ENCODE data around the gene PKNOX2.

PKNOX2 gene

DNA sequence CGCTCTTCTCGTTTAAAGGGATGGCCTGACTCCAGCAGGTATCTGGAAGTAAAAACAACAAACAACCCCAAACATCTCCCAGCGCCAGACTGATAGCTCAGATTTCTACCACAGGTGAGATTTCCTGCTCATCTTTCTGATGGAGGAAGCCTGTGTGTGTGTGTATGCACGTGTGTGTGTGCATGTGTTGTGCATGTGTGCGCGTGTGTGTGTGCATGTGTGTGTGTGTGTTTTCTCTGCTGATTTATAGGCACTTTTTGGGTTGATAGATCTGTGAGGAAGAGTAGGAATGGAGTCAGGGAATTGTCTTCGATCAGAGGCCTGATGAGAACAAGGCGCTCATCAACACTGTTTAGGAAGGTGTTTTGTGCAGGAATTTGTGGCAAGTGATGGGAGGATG, 103.0 kb downstream of the PKNOX2 start:
- no peak for DNase-seq

DNA sequence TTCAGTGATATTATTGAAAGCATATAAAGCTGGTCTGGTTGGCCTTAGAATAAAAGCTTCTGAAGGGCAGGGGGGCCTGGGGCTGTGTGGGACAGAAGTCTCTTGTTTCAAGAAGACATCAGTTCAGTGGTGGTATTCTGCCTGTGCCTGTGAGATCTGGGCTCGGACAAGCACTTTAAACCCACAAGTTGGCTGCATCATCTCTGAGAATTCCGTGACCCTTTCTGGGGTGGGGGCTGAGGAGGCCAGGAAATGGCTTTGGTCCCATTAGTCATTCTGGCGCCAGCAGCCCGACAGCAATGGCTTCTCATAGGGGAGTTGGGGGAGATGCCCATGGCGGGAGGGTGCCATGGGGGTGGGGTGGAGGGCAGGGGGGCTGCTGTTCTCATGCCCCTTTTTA, 104.1 kb downstream of the PKNOX2 start:
- DNase-seq, result no peak

- no peak for DNase-seq
These were observed 105.6 kb downstream of the PKNOX2 start for GRCh38 chr11:125270106-125270505.

GRCh38 chr11:125270711-125271110, 106.2 kb downstream of the PKNOX2 start:
- no peak for DNase-seq

- DNase-seq, result no peak
These were observed 107.0 kb downstream of the PKNOX2 start for GRCh38 chr11:125271483-125272091.

- no peak for DNase-seq
These were observed 107.5 kb downstream of the PKNOX2 start for GRCh38 chr11:125272092-125272491.

DNA sequence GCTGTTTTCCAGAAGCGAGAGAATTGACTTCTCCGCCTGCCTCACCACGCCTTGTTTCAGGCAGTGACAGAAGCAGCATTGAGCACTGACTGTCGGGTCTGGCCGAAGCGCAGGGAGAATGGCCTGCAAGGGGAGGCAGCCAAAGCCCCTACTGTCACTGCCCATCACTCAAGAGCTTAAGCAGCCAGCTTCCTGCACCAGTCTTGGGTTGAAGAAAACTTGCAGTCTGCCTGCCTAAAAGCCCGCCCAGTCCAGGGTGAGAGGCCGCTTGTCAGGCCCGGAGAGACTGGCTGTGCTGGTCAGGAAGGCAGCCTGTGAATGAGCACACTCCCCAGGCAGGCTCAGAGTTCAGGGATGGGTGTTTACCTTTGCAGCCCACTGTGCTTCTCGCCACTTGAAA, 108.3 kb downstream of the PKNOX2 start:
- DNase-seq, result no peak

DNA sequence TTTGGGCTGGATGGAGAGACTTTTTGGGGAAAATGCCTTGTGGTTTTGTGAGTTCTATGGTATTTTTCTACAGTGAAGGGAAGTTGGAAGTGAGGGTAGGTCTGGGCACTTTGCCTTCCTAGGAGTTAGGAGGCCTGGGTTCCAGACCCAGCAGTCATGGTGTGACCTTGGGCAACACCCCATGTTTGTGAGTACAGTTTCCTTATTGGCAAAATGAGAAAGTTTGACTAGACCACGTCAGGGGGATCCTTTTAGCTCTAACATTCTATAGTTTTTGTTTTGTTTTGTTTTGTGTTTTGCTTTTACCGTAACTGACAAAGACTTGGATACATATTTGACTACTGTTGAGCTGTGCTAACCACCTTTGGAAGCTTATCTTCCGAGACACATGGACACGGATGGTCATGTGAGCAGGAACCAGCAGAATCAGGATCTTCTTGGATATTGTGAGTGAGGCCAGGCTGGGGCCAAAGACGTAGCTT, 109.0 kb downstream of the PKNOX2 start:
- no peak for DNase-seq

DNA sequence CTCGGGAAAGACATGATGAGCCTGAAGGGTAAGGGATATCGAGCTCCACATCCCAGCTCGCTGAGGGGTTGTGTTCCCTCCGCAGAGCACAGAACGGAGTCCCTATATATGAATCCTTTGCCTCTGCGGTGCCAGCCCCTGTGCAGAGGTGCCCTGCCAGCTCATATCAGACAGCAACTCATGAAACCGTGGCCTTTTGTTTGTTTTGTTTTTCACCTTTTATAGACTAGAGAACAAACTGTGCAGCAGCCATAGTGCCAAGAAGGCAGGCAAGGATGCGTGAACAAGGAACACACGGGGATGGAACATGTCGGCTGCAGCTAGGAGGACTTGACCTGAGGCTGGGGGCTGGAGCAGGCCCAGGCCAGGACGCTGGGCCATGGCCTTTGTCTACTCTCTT, 109.8 kb downstream of the PKNOX2 start:
- no peak for DNase-seq

GRCh38 chr11:125274774-125275173, 110.2 kb downstream of the PKNOX2 start:
- DNase-seq, result no peak

GRCh38 chr11:125275905-125276618, 111.5 kb downstream of the PKNOX2 start:
- DNase-seq, result no peak

DNA sequence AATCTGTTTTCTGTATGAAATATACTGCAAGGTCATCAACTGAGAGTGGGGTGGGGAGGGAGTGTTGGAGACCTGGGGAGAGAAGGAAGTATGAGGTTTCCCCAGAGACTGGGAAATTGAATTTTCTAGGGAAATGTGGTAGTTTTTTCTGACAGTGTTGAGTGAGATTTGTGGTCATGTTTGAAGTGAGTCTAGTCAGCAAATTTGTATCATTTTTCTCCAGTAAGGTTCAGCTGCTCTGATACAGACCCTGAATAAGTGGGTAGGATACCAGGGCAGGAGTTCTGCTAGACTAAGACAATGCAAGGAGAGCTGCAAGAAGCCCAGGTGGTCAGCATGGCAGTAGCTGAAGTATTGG, 112.0 kb downstream of the PKNOX2 start:
- DNase-seq, result no peak

GRCh38 chr11:125279676-125280418, 115.3 kb downstream of the PKNOX2 start:
- DNase-seq, result no peak

GRCh38 chr11:125280646-125281045, 116.1 kb downstream of the PKNOX2 start:
- DNase-seq, result no peak

DNA sequence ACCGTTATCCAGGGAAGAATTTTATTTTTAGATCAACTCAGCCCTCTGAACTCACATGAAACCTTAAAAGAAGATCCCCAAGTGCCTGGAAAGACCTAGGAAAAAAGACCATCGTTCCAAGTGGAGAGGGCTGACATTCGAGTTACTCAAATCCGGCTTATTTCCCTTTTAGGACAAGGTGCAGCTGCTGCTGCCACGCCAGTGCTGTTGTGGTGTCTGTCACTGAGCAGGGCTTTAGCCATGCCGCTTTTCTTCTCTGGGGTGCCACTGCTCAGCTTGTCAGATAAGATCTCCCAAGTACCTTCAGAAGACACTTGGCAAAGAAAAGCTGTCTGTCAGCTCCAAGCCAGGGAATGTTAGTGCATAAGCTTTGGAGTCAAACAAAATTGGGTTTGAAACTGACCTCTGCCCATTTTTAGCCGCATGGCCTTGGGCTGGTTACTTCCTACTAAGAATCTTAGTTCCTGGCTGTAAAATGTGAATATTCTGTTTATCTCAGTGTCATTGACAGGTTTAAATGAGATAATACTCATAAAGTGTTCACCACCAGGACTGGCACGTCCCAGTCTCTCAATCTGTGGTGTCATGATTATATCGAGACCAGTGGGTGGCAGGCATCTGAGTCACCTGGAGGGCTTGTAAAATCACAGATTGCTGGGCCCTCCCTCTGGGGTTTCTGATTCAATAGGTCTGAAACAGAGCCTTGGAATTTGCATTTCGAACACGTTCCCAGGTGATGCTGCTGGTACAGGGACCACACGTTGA, 117.5 kb downstream of the PKNOX2 start:
- DNase-seq, result no peak

DNA sequence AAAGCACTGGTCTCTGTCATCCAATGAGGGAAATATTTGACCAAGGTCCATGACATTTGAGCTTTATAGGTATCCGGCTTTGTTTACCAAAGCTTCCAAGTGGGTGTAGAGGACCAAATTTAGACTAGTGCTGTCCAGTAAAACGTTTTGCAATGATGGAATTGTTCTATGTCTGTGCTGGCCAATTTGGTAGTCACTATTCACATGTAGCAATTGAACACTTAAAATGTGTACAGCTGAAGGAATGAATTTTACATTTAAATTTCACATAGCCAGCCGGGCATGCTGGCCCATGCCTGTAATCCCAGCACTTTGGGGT, 118.0 kb downstream of the PKNOX2 start:
- DNase-seq, result no peak

GRCh38 chr11:125284245-125284850, 119.8 kb downstream of the PKNOX2 start:
- DNase-seq, result no peak

DNA sequence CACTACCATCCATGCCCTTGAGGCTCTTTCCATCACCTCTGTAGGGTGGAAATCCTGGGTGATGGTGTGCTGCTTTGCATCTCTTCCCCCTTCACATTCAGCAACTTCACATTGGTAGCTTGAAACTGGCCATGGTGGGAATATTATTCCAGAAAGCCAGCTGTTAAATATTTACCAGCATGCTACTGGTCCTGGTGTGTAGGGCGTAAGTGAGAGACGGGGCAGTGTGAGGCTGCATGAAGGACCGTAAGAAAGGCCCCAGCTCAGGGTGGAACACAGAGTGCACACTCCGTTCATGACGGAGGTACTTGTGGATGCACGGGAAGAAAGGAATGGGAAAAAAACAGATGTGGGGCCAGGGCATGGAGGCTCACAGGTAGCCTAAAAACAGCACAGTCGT, 121.3 kb downstream of the PKNOX2 start:
- no peak for DNase-seq

DNA sequence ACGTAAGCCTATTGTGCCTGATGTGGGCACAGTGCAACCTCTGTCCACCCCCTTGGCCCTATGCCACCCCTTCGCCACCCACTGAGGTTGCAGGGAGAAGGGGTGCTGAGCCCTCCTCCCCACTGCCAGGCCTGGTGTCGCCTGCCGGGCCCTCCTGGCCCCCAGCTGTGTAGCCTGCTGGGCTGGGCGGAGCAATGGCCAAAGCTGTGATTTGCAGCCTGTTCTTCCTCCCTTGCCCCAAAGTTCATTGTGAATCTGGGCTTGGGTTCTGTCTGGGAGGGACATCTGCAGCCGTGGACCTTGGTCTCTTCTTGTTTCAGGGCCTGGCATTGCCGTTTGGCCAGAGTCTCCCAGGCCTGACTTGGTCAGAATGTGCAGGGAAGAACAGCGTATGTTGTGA, 121.9 kb downstream of the PKNOX2 start:
- no peak for DNase-seq

- DNase-seq, result no peak
These were observed 123.1 kb downstream of the PKNOX2 start for GRCh38 chr11:125287491-125288210.

DNA sequence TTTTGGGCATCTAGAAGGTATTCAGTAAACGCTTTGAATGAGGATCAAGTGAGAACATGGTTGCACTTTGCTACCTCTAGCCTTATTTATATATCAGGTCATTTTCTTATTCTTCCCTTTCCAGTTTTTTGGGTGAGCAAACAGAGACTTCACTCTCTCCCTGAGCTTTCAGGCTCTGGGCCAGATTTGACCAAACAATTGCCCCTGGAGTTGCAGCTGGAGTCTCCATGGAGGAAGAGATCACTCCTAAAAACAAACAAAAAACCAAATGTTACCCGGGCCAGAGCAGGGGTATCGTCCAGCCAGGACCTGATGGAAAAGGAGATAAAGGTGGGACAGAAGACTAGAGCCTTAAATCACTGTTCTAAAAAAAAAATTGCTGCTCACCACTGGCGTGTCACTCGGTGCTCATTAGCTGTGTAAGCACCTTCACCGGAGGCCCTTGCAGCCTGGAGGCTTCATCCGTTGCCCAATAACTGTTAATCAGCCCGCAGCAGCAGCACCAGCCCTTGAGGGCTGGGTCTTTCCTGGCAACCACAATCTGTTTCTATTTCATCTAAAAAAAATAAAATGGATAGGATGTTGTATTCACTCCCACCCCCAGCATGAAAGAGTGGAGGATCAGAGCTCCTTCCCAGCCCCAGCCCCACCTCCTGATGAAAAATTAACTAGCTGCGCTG, 125.0 kb downstream of the PKNOX2 start:
- no peak for DNase-seq

DNA sequence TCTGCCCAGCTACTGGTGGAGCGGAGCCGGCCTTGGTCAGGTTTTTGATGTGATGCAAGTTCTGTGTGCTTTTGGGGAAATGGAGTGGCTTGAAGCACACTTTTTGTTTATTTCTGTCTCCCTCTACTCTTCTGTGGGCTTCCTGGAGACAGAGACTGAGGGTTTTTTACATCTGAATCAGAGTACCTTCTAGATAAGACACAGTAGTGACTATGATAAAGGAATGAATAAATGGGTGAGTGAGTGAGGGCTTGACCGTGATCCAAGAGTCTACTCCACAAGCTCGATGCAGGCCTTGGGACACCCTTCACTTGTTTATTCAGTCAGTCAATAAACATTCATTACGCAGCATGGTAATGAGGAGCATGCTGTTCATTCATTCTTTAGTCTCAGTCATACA, 125.7 kb downstream of the PKNOX2 start:
- DNase-seq, result no peak

Measured in activated CD8-positive, alpha-beta memory T cell treated with anti-CD3 and anti-CD28 coated beads, Interleukin-2, amount 50 U/mL, for 4 hours (primary cell).